ENCODE results near the gene NR4A1.

GRCh38 chr12:52018433-52019112 is 32.7 kb upstream of the NR4A1 start:
- TF ChIP-seq CTCF (IDR thresholded peaks at IDR 0.05; ENCODE audit: low read length) (no peak), EZH2 (optimal IDR thresholded peaks at IDR 0.05; ENCODE audit: low read depth, low read length) (no peak), EZH2phosphoT487 (IDR thresholded peaks at IDR 0.05; ENCODE audit: low read length) (no peak)
